Measurements from ENCODE around the gene CCDC9.
"Not testable (repeated sequence)": the region's sequence is repeated elsewhere in the genome, so short reads cannot be mapped to it uniquely, and the experiment has no call there.

Gene CCDC9

DNA sequence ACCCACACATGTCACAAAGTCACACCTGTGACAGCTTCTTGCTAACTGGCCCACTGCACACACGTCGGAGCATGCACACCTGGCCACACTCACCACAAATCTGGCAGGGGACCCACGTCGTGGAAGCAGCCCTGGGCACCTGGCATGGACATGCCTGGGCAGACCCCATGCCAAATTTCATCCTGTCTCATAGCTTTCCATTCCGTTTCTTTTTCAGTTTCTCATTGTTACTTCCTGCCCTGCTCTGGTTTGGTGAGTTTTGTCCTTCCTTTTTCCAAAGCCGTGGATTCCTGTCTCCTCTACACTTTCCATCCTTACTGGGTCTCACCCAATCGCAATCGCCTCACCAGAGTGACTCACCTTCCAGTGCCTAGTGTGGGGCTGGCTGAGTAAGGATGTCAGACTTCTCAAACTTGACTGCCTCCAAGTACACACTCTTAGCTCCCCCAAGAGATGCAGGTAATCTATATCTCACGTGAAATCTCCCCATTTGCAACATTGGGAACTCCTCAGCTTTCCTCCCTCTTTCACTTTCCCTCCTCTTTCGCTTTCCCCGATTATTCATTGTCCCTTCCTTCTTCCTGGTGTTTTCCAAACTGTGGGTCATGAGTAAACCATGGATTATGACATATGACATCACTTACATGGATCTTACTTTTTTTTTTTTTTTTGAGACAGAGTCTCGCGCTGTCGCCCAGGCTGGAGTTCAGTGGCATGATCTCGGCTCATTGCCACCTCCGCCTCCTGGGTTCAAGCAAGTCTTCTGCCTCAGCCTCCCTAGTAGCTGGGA is 23.7 kb upstream of the CCDC9 start:
- DNase-seq = no peak

DNA sequence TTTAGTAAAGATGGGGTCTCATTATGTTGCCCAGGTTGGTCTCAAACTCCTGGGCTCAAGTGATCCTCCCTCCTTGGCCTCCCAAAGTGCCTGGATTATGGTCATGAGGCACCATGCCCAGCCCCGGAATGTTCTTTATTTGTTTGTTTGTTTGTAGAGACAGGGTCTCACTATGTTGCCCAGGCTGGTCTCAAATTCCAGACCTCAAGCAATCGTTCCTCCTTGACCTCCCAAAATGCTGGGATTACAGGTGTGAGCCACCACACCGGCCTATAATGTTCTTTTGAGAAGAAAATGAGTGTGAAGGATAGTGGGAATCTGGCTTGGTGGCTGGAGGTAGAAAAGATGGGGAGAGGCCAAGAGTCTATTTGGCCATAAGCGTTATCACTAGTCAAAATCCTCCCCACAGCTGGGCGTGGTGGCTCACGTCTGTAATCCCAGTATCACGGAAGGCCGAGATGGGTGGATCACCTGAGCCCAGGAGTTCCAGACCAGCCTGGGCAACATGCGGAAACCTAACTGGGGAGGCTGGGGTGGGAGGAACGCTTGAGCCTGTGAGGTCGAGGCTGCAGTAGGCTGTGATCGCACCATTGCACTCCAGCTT is 20.2 kb upstream of the CCDC9 start:
- DNase-seq = no peak

DNA sequence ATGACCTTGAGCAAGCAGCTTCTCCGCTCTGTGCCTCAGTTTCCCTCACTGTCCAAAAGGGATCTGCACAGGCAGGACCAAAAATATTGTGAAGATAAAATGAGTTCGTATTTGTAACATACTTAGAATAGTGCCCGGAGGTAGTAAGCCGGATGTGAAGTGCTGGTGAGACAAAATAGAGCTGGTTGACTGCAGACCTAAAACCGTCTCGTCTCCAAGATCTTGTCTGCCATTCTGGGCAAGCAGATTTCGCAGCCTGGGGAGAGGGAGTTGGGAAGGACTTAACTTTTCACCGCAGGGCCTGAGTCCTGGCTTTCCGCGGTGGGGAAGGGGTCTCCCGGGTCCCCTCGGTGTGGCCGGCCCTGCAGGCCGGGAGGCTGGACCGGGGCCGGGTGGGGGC is 17.2 kb upstream of the CCDC9 start:
- DNase-seq = no peak

DNA sequence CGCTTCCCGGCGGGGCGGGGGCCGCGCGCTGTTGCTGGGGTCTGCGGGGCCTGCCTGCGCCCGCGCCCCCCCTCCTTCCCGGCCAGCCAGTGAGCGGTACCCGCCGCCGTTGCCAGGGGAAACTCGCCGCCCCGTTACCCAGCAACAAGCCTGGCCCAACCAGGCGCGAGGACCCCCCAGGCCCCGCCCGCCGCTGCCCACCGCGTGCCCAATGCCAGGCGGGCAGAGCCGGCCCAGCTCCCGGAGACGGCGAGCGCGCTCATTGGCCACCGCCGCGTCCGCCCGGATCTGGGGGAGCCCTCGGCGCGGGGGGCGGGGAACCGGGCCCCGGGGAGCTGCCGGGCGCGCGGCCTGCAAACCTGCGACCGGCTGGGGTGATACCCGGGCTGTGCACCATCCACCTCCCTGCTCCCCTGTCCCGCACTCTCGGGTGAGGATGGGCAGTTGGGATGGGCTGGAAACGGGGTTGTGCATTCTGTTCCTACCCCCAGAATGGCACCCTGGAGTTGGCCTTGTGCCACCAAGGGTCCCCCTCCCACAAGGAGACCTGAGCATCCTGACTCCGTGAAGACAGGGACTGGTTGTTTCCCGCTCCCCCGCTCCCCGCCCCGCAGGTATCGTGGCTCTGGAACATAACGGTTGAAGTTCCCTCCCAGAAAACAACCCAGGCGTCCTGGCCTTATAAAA is 16.6 kb upstream of the CCDC9 start:
- peak; percentile 57 for DNase-seq

DNA sequence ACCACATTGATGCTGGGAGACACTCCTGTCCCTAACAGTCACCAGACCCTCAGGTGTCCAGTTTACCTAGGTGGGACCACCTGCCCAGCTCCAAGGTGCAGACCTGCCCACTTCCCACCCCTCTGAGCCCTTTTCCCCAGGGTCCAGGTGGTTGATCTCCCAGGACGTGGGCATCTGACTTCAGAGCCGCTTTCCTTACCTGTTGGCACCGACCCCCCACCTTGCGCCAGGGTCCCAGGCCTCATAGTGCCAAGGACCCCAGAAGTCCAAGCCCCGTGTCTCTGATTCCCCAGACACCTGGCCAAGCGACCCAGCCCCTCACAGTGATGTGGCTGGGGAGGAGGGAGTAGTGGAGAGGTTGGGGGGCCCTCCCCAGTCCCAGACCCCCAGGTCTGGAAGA is 15.8 kb upstream of the CCDC9 start:
- no peak for DNase-seq

DNA sequence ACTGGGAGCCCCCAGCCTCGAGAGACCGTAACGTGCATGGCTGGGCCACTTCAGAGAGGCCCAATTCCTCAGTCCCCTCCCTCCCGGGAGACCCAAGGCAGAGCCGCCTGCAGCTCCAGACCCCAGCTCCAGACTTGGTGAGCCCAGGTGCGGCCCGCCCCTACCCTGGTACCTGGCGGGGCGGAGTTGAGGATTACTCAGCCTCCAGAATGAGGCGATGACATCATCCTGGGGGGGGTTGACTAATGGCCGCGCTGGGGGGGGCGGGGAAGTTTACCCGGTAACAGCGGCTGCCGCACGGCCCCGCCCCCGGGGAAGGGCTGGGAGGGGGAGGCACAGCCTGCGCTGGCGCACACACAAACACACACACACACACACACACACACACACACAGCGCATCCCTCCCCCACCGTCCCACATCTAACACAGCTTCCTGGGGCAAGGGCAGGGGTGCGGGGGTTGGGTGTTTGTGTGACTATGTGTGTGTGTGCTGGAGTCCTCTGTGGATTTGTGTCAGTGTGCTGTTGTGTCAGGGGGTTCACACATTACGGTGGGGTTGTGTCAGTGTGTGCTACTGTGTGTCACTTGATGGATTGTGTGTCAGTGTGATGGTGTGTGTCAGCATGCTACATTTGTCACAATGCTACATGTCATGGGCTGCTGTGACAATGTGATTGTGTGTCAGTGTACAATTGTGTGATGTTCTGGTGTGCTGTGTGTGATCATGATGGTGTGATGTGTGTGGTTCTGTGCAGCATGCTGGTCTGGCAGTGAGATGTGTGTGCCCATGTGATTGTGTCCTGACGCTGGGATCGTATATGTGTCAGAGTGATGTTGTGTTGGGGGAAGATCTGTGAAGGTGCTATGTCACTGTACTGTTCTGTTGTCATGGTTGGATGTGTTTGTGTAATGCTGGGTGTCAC is 15.1 kb upstream of the CCDC9 start:
- DNase-seq = no peak

DNA sequence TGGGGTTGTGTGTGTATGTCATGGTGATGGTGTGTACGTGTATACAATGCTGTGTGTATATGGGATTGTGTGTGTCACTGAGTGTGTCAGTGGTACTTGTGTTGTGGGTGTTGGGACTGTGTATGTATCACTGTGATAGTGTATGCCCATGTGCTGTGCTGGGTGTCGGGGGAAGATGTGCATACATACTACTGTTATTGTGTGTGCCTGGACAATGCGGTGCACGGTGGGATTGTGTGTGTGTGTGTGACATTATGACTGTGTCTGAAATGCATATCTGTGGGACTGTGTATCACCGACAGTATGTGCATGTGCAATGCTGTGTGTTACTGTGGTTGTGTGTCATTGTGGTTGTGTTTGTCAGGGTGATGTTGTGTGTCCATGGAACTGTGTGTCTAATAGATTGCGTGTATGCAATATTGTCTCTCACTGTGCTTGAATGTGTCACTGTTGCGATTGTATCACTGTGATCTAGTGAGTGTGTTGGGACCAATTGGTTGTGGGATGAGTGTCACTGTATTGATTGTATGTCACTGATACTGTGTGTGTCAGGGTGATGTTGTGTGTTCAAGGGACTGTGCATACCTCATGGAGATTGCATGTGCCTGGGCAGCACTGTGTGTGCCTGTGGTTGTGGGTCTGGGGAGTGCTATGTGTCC is 14.3 kb upstream of the CCDC9 start:
- no peak for DNase-seq

DNA sequence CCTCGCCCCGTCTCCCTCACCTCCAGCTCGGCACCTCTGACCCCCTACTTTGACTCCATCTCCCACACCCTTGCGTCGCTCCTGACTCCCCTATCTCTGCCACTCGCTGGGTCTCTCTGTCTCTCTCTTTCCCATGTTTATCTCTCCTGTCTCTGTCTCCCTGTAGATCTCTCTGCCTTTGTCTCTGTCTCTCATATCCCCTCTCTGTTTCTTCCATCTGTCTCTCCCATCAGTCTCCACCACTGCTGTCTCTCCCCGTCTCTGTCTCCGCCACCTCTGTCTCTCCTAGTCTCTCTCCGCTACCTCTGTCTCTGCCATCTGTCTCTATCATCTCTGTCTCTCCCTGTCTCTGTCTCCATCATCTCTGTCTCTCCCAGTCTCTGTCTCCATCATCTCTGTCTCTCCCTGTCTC is 13.0 kb upstream of the CCDC9 start:
- no peak for DNase-seq

DNA sequence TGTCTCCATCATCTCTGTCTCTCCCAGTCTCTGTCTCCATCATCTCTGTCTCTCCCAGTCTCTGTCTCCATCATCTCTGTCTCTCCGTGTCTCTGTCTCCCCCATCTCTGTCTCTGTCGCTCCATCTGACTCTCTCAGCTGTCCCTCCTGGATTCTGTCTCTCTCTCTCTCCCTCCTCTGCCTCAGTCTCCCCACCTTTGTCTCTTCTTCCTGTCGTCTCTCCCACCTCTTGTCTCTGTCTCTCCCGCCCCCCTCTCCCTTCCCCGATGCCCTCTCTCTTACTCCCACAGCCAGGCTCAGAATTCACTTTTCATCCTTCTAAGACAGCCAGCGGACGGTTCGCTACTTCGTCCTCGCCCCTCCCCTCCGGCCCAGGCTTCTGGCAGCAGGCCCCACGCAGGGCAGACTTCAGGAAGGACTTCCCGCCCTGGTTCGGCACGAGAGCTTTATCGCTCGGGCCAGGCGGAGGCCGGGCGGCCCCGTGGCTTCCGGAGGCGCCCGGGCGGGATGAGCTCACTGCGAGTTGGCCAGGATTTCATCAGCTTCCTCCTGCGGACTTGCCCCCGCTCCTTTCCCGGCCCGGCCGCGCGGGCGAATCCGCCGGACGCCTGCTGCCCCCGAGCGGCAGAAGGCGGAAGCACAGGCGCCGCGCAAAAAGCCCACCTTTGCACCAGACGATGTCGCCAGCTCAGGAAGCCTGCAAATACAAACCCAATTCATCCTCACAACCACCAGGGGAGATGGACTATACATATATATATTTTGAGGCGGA is 12.4 kb upstream of the CCDC9 start:
- no peak for DNase-seq

DNA sequence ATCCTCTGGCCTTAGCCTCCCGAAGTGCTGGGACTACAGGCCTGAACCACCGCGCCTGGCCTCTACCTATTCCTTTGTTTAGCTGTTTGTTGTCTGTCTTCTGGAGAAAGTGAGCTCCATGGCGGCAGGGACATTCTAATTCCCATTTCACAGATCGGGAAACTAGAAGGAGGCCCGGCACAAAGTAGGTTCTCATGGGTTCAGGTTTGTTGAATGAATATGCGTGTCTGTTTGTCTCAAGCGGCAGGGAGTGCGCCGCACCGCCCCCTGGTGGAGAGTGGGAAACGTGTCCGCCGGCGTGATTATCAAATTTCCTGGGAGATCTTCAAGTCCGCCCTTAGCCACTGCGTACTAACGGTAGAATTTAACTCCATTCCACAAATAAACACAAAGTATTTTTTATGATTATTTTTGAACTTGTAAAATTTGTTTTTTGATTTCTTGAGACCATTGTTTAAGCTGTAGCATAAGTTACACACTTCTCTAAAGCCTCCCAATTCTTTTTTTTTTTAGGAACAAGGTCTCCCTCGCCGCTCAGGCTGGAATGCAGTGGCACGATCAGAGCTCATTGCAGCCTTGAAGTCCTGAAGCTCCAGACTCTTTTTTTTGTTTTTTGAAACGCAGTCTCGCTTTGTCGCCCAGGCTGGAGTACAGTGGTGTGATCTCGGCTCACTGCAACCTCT is 8.9 kb upstream of the CCDC9 start:
- DNase-seq = no peak

DNA sequence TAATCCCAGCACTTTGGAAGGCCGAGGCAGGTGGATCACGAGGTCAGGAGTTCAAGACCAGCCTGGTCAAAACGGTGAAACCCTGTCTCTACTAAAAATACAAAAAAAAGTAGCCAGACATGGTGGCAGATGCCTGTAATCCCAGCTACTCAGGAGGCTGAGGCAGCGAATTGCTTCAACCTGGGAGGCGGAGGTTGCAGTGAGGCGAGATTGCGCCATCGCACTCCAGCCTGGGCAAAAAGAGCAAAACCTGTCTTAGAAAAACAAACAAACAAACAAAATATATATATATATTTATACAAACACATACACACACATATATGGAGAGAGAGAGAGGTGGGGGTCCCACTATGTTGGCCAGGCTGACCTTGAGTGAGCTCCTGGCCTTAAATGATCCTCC is 3.3 kb upstream of the CCDC9 start:
- not testable (repeated sequence) for DNase-seq

DNA sequence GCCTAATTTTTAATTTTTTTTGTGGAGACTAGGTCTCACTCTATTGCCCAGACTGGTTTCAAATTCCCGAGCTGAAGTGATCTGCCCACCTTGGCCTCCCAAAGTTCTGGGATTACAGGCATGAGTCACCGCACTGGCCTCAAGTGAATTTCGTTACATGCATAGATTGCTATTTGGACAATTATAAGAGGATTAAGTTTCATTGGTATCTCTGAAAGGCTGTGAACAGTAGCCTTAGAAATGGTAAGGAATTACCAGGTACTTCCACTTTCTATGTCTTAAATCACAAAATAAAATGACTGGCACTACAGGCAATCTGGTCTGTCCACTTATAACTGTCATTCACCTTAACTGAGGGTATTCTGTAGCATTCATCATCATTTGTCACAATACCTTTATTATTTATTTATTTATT is 2.9 kb upstream of the CCDC9 start:
- no peak for DNase-seq

DNA sequence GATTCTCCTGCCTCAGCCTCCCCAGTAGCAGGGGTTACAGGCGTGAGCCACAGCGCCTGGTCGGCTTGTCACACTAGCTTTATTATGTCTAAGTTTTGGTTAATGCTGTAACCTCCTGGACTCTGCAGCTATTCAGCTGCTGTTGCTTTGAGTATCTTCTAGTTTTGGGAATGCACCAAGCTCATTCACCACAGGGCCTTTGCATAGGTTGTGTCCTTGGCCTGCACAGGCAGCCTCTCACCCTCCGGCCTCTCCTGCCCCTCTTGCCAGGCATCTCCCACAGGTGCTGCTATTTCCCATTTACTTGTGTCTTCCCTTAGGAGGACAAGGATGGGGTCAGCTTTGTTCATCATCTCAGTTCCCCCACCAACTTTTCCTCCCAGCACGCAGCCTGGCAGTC is 2.4 kb upstream of the CCDC9 start:
- DNase-seq = no peak

DNA sequence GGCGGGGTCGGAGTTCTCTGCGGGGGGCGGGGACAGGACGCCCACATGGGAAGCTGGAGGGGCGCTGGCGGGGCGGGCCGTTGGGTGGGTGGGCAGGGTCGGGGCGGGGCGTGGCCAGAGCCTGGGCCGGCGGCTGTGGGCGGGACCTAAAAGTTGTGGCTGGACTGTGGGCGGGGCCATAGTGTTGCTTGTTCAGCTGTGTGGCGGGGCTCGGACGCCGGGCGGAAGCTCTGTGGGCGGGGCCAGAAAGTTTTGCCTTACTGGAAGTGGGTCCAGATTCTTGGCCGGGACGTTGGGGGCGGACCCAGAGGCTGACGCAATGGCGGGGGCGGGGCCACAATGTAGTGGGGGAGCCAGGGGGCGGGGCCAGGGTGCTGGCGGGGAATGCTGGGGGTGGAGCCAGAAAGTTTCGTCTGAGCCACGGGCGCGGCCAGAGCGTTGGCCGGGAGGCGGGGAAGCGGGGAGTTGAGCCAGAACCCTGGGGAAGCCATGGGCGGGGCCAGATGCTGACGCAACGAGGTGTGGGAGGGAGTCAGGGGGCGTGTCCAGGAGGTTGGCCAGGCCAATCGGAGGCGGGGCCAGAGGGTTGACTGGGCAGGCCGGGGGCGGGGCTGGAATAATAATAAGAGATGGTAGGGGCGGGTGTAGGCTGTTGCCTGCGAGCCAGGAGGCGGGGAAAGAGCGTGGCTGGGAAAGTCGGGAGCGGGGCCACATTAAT is 527 bp downstream of the CCDC9 start:
- peak; percentile 89 for DNase-seq

DNA sequence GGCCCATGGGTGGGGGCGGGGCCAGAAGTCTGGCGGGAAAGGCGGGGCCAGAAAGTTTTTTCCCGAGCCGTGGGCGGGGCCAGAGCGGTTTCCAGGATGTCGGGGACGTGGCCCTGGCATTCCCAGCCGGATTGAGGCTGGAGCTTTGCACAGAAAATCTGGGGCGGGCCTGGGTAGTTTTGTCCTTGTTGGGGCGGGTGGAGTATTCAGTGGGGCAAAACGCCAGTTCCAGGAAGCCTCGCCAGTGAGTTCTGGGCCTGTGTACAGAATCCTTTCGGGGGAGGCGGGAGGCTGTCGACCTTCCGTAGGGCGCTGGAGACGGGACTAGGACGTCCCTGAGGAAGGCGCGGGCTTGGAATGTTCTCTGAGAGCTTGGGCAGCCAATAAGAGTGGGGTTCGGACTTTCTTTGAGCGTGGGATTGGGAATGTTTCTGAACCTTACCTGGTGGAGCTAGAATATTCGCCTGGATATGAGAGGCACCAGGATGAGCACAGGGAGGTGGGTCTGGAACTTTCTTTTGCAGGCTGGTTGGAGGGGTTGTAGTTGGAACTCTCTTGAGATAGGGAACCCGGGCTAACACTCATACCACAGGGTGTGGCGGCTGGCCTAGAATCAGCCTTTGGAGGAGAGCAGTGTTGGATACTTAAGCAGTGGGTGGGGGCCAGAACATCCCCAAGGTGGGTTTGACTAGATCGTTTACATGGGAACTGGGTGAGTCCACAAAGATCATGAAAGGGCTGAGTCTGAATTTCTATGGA is 1.3 kb downstream of the CCDC9 start:
- DNase-seq = no peak

DNA sequence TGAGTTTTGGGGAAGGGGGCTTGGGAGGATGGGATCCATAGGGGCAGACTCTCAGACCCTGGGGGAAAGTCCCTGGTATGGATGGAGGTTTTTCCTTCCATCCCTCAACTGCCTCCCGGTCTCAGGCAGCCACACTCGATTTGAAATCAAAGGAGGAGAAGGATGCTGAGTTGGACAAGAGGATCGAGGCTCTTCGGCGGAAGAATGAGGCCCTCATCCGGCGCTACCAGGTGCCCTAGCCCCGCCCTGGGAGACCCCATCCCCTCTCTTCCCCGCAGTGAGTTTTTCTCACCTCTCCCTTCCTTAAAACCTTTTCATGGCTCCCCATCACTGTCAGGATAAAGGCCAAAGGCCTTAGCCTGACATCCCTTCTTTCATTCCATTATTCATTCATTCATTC is 2.1 kb downstream of the CCDC9 start:
- DNase-seq = no peak

DNA sequence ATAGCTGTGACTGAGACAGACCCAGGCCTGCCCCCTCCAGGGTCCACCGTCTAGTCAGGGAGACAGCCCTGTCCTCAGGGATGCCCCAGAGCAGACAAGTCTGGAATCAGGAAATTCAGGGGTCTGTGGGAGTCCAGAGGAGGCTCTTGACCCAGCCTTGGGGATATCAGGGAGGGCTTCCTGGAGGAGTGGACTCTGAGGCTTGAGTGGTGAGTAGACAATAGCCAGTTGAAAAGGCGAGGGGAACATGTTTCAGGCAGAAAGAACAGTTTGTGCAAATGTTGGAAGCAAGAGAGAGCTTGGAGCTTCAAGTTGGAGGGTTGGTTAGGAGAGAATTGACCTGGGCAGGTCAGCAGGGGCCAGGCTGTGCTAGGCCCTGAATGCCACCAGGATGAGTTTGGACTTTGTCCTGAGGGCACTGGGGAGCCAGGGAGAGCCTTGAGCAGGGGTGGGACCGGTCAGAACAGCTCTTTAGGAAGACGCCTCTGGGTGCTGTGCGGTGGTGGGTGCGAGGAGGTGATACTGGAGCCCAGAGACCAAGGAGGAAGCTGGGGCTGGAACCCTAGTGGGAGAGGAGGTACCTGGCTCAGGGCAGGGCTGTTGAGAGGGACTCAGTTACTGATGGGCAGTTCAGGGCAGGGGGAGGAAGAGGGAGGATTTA is 2.7 kb downstream of the CCDC9 start:
- no peak for DNase-seq

DNA sequence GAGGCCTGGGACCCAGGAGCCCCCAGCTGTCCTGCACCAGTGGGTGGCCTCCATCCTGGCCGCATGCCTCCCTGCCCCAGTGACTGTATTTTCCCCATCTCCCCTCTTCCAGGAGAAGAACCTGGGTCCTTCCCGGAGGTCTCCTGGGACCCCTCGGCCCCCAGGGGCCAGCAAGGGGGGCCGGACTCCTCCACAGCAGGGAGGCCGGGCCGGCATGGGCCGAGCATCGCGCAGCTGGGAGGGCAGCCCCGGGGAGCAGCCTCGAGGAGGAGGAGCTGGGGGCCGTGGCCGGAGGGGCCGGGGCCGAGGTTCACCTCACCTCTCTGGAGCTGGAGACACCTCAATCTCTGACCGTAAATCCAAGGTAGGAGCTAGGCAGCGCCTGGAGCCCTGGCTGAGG is 4.2 kb downstream of the CCDC9 start:
- no peak for DNase-seq
